ENCODE data around the gene OR56B4.
"Not testable (repeated sequence)": the region's sequence is repeated elsewhere in the genome, so short reads cannot be mapped to it uniquely, and the experiment has no call there.

The OR56B4 gene

DNA sequence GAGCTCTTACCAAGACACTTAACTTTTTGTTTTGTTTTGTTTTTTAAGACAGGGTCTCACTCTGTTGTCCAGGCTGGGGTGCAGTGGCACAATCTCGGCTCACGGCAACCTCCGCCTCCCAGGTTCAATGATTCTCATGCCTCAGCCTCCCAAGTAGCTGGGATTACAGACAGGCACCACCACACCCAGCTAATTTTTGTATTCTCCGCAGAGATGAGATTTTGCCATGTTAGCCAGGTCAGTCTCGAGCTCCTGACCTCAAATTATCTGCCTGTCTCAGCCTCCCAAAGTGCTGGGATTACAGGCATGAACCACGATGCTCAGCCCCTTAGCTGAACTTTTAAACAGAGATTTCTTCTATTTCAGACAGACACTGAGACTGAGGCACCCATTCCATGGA lies at the start of gene OR56B4:
TSS of gene OR56B4 (plus strand) at position 301 of the 400 bp plus-strand sequence. CDS start at position 396, 95 bp downstream.
- DNase-seq, result not testable (repeated sequence)

- no peak for DNase-seq
These were observed 46.0 kb upstream of the OR56B4 start for GRCh38 chr11:6061475-6061874.

DNA sequence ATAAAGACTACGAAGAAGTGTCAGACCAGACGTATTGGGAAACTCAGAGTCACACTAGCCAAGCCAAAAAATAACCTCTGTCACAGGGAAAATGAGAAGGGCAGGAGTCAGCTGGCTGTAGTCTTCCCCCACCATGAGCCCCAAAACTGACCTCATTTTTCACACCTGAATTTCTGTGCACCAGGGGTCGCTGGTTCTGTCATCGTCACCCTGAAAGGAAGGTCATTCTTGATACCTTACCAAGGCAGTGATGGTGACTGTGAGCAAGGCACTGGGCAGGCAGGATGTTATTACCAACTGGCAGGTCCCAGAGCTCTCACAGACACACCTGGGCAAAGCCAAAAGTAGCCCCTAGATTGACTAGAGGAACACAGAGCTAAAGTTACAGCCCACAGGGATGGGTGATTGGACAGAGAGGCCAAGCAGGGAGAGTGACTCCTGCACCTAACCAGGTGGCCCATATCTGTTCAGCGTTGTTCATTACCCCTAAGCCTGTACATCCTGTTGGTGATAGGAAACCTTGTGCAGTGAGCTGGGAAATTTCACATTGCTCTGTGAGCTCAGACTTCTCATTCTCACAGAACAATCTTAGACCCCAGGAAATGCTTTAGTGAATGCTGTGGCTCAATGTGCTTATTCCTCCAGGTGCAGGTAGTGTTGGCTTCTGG lies 44.7 kb upstream of the OR56B4 start:
- DNase-seq, result no peak

DNA sequence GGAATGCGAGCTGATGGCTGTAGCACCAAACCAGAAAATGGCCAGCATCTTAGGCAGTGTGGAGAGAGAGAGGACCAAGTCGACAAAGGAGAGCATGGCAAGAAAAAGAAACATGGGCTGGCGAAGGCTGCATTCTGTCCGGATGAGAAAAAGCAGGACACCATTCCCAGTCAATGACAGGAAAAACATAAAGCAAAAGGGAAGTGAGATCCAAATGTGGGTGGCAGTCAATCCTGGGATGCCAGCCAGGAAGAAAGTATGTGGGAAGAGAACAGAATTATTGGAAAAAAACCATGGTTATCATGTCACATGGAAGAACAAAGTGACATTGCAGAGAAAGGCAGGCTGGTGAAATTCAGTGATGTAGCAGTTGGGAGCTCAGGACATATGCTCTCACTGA lies 40.0 kb upstream of the OR56B4 start:
- DNase-seq, result no peak

GRCh38 chr11:6076443-6076842 lies 31.0 kb upstream of the OR56B4 start:
- not testable (repeated sequence) for DNase-seq

- DNase-seq, result no peak
These were observed 29.8 kb upstream of the OR56B4 start for GRCh38 chr11:6077723-6078122.

- DNase-seq, result no peak
These were observed 28.0 kb upstream of the OR56B4 start for GRCh38 chr11:6079463-6079862.

GRCh38 chr11:6083129-6083528 lies 24.4 kb upstream of the OR56B4 start:
- no peak for DNase-seq

- no peak for DNase-seq
These were observed 22.9 kb upstream of the OR56B4 start for GRCh38 chr11:6084587-6084986.

DNA sequence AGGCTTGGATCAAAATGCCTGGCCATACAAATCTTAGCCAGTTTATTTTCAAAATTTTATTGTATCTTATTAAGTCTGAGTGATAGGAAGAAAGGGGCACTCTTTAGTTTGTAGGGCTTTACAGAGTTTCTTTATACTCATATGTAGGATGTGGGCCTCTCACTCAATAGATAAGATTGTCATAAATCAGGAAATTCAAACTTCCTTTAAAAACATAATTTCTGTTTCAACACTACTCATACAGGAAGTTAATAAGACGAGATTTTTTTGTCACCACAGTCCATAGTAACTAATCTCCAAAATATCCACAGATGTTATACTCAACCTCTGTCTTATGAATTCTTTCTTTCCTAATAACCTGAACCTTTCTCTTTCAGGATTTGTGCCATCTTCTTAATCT lies 13.3 kb upstream of the OR56B4 start:
- no peak for DNase-seq

DNA sequence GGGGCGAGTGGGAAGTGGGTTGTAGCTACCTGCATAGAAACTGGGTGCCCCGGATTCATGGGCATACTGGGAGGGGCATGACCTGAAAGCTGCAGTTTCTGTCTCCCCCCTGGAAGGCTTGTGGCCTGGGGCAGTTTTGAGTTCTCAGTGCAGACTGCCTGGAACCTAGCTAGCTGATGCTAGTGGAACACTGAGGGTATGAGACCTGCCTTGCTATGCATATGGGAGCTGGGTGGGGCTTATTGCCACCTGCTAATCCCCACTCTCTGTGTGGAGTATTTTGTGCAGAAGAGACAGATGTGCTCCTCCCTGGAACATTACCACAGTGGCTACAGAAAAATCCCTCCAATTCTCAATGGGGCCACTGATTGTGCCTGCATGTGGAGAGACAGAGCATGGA lies 11.7 kb upstream of the OR56B4 start:
- no peak for DNase-seq

- no peak for DNase-seq
These were observed 11.1 kb upstream of the OR56B4 start for GRCh38 chr11:6096417-6096816.

DNA sequence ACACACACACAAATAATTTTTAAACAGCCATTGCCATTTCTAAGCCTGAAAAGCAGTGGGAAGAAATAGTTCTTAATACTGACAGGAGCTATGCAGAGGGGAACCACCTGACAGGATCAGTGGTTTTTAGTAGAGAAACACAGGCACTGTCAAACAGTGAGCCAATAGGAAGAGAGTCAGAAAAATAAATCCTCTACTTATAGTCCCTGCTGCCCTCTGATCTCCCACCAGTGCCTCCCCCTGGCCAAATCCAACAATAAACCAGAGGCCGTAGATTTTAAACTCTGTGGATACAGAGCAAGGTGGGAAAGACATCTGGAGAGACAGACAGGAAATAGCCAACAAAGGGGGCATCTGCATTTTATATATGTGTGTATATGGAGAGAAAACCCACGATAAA lies 7.9 kb upstream of the OR56B4 start:
- no peak for DNase-seq

DNA sequence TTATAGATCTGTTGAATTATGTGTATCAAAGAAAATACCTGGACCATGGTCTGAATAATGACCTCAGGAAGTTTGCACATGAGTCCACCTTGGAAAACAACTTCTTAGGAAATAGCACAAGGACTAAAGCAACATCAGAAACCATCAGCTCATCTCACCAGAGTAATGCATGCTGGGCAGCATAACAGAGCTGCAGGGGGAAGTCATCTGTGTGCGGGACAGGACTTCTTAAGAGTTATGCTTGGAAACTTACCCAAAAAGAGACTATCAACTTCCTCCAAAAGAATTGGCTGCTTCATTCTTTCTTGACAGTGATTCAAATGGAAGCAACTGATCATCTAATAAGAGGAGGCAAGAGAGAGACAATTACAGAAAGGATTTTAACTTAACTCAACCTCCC lies 2.5 kb downstream of the OR56B4 start:
- DNase-seq, result no peak

DNA sequence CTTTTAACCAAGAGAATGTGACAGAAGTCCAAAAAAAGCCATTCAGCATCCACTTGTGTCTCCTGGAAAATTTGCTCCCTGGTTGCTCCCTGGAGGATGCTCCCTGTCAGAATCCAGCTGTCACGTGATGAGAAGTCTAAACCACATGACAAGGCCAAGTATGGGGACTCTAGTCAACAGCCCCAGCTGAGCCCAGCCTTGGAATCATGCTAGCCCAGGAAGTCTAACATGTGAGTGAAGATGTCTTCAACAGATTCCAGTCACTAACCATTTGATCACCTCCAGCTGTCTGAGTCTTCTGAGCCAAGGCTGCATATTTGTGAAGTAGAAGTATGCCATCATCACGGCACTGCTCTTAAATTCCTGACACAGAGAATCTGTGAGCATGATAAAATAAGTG lies 4.2 kb downstream of the OR56B4 start:
- DNase-seq, result no peak

DNA sequence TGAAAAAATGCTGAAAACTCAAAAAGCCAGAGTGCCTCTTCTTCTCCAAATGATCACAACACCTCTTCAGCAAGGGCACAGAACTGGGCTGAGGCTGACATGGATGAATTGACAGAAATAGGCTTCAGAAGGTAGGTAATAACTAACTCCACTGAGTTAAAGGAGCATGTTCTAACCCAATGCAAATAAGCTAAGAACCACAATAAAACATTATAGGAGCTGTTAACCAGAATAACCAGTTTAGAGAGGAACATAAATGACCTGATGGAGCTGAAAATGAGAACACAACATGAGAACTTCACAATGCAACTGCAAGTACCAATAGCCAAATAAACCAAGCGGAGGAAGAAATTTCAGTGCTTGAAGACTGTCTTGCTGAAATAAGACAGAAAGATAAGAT lies 9.2 kb downstream of the OR56B4 start:
- no peak for DNase-seq

DNA sequence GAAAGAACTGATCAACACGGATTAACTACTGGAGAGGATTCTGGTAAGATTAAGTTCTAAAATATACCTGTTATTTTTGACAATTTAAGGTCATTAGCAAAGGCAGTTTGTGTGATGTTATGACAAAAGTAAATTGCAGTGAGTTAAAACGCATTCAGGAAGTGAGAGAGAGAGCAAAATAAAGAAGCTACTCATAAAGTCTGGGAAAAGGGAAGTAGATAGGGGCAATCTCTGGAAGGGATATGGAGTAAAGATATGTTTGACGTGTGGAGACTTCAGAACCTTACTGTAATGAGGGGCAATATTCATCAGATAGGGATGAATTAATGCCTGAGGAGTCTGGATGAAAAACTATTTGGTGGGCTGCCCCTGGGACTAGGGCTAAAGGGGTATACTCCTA lies 16.8 kb downstream of the OR56B4 start:
- no peak for DNase-seq

DNA sequence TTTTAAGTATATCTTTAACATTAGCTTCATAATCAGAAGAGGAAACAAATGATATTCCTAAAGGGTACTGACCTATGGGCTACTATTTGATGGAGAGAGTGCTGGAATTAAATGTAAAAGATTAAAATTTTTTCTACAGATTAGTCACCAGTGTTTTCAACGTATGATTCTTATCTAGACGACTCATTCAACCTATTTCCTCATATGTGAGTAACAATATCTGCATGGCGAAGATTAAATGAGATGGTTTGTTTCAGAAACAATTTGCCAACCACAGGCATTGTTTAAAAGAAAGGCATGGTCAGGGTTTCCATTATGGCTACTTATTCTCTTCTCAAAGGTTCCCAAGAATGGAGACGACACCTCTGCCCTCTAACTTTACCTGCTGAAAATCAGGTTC lies 20.4 kb downstream of the OR56B4 start:
- DNase-seq, result no peak

DNA sequence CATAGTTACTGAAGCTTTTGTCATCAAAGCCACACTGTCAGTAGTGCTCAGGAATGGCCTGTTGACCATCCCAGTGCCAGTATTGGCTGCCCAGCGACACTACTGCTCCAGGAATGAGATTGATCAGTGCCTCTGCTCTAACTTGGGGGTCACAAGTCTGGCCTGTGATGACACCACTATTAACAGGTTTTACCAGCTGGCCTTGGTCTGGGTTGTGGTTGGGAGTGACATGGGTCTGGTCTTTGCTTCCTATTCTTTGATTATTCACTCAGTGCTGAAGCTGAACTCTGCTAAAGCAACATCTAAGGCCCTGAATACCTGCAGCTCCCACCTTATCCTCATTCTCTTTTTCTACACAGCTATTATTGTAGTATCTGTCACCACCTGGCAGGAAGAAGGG lies 21.5 kb downstream of the OR56B4 start:
- no peak for DNase-seq

- DNase-seq, result no peak
These were observed 22.2 kb downstream of the OR56B4 start for GRCh38 chr11:6129635-6130034.

GRCh38 chr11:6132431-6132830 lies 24.9 kb downstream of the OR56B4 start:
- no peak for DNase-seq

- not testable (repeated sequence) for DNase-seq
These were observed 28.5 kb downstream of the OR56B4 start for GRCh38 chr11:6135936-6136335.

GRCh38 chr11:6142936-6143335 lies 35.5 kb downstream of the OR56B4 start:
- DNase-seq, result no peak

DNA sequence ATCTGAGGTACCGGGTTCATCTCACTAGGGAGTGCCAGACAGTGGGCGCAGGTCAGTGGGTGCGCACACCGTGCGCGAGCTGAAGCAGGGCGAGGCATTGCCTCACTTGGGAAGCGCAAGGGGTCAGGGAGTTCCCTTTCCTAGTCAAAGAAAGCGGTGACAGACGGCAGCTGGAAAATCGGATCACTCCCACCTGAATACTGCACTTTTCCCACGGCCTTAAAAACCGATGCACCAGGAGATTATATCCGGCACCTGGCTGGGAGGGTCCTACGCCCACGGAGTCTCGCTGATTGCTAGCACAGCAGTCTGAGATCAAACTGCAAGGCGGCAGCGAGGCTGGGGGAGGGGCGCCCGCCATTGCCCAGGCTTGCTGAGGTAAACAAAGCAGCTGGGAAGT lies 36.3 kb downstream of the OR56B4 start:
- DNase-seq, result not testable (repeated sequence)

- DNase-seq, result no peak
These were observed 43.6 kb downstream of the OR56B4 start for GRCh38 chr11:6151117-6151516.

DNA sequence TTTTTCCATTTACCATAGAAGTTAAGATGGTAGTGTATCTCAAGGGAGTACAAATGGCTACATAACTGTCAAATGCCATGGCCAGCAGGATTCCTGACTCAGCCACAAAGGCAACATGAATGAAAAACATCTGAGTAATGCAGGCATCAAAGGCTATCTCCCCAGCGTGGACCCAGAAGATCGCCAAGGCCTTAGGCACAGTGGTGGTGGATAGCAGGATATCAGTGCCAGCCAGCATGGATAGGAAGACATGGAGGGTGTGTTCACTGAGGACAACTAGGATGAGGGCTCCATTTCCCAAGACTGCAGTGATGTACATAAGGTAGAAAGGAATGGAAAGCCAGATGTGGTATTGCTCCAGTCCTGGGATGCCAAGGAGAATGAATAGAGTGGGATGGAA lies 44.6 kb downstream of the OR56B4 start:
- no peak for DNase-seq

Measured in activated naive CD4-positive, alpha-beta T cell treated with Interleukin-2 at 50 U/mL for 16 hours (primary cell).